Endothelial cell (in vitro differentiated cells): ENCODE measurements around the gene TREM2. TPM values are rescaled to one million over a fixed set of nuclear protein-coding genes. Genes with fewer than 3 reads are reported as not detected.
"Not testable (repeated sequence)": the region's sequence is repeated elsewhere in the genome, so short reads cannot be mapped to it uniquely, and the experiment has no call there.

Source experiments
- DNase-seq: peaks from one replicate; pipeline ENCODE4 v3.0.0; 2021; ENCODE audit warnings: low spot score
- H3K27ac Mint-ChIP-seq: one replicate; pipeline ENCODE4 v1.8.0; 2021; ENCODE audit warnings: mixed read lengths, inconsistent platforms; ENCODE audit not compliant: unreplicated experiment
- H3K27me3 Mint-ChIP-seq: one replicate; pipeline ENCODE4 v1.8.0; 2021; ENCODE audit warnings: mild to moderate bottlenecking, moderate library complexity, mixed read lengths, inconsistent platforms; ENCODE audit not compliant: unreplicated experiment
- H3K36me3 Mint-ChIP-seq: one replicate; pipeline ENCODE4 v1.8.0; 2021; ENCODE audit warnings: mild to moderate bottlenecking, low read depth, mixed read lengths, inconsistent platforms; ENCODE audit not compliant: unreplicated experiment
- H3K4me1 Mint-ChIP-seq: one replicate; pipeline ENCODE4 v1.8.0; 2021; ENCODE audit warnings: mild to moderate bottlenecking, mixed read lengths, inconsistent platforms; ENCODE audit not compliant: unreplicated experiment
- H3K4me3 Mint-ChIP-seq: one replicate; pipeline ENCODE4 v1.8.0; 2021; ENCODE audit warnings: mild to moderate bottlenecking, mixed read lengths, inconsistent platforms; ENCODE audit not compliant: unreplicated experiment
- H3K9me3 Mint-ChIP-seq: one replicate; pipeline ENCODE4 v1.8.0; 2021; ENCODE audit warnings: mixed read lengths, inconsistent platforms; ENCODE audit not compliant: unreplicated experiment
- CTCF ChIP-seq: fragments of 200-600 bp; sonication (generic); IDR thresholded peaks from one replicate; pipeline ENCODE4 v1.5.0; 2021; ENCODE audit warnings: antibody characterized with exemption; ENCODE audit not compliant: unreplicated experiment
- total RNA-seq: library from RNA; stranded (reverse); fragmentation: NEBNext Ultra II Directional; extraction: Animal tissue kit (Norgen Biotek cat#: 25700); gene quantifications from one replicate; pipeline ENCODE4 v1.2.1, GENCODE V29; 2021; ENCODE audit not compliant: unreplicated experiment

TREM2 gene
- total RNA-seq, 1 donor from 2014 or later: not detected

GRCh38 chr6:41125282-41125681, 37.6 kb downstream of the TREM2 start:
- H3K4me1 Mint-ChIP-seq: peaks cover 5% of the 10 kb centered on the region
- no peak for TF ChIP-seq CTCF
- no peaks in the 10 kb centered on the region for H3K36me3 Mint-ChIP-seq
- H3K9me3 Mint-ChIP-seq: no peaks in the 10 kb centered on the region
- peaks cover 1% of the 10 kb centered on the region for H3K27me3 Mint-ChIP-seq
- H3K27ac Mint-ChIP-seq: no peak overlapping the region
- no peak overlapping the region for H3K4me3 Mint-ChIP-seq
- no peak for DNase-seq

- H3K27ac Mint-ChIP-seq: no peak overlapping the region
- peaks cover 6% of the 10 kb centered on the region for H3K4me1 Mint-ChIP-seq
- no peak overlapping the region for H3K4me3 Mint-ChIP-seq
- H3K9me3 Mint-ChIP-seq: no peaks in the 10 kb centered on the region
- no peaks in the 10 kb centered on the region for H3K36me3 Mint-ChIP-seq
- DNase-seq: no peak
- H3K27me3 Mint-ChIP-seq: peaks cover 1% of the 10 kb centered on the region
- TF ChIP-seq CTCF: no peak
Measured at GRCh38 chr6:41122918-41123317, 40.0 kb downstream of the TREM2 start.

GRCh38 chr6:41122373-41122772, 40.5 kb downstream of the TREM2 start:
- no peaks in the 10 kb centered on the region for H3K36me3 Mint-ChIP-seq
- TF ChIP-seq CTCF: no peak
- no peaks in the 10 kb centered on the region for H3K9me3 Mint-ChIP-seq
- no peak overlapping the region for H3K4me3 Mint-ChIP-seq
- H3K4me1 Mint-ChIP-seq: peaks cover 6% of the 10 kb centered on the region
- H3K27ac Mint-ChIP-seq: no peak overlapping the region
- no peak for DNase-seq
- H3K27me3 Mint-ChIP-seq: peaks cover 1% of the 10 kb centered on the region

- no peaks in the 10 kb centered on the region for H3K9me3 Mint-ChIP-seq
- H3K27ac Mint-ChIP-seq: no peak overlapping the region
- peaks cover 1% of the 10 kb centered on the region for H3K27me3 Mint-ChIP-seq
- peaks cover 6% of the 10 kb centered on the region for H3K4me1 Mint-ChIP-seq
- no peak overlapping the region for H3K4me3 Mint-ChIP-seq
- no peak for DNase-seq
- no peak for TF ChIP-seq CTCF
- no peaks in the 10 kb centered on the region for H3K36me3 Mint-ChIP-seq
Measured at GRCh38 chr6:41120058-41120457, 42.9 kb downstream of the TREM2 start.

- H3K27me3 Mint-ChIP-seq: peaks cover 1% of the 10 kb centered on the region
- H3K27ac Mint-ChIP-seq: no peak overlapping the region
- DNase-seq: no peak
- H3K36me3 Mint-ChIP-seq: no peaks in the 10 kb centered on the region
- no peak overlapping the region for H3K4me3 Mint-ChIP-seq
- peaks cover 6% of the 10 kb centered on the region for H3K4me1 Mint-ChIP-seq
- H3K9me3 Mint-ChIP-seq: no peaks in the 10 kb centered on the region
- no peak for TF ChIP-seq CTCF
Measured at GRCh38 chr6:41119508-41119907, 43.4 kb downstream of the TREM2 start.

GRCh38 chr6:41115027-41115426, 47.9 kb downstream of the TREM2 start:
- H3K4me1 Mint-ChIP-seq, DNase-seq, H3K4me3 Mint-ChIP-seq: not testable (repeated sequence)

More at GRCh38 chr6:41115027-41115426, 47.9 kb downstream of the TREM2 start:
- H3K36me3 Mint-ChIP-seq, H3K9me3 Mint-ChIP-seq, H3K27me3 Mint-ChIP-seq, H3K27ac Mint-ChIP-seq: not testable (repeated sequence)
